Measurements from ENCODE around the gene ZNF778.

The ZNF778 gene

GRCh38 chr16:89193576-89194293 is 23.8 kb upstream of the ZNF778 start:
- DNase-seq (ENCODE audit: low read depth, low spot score) = no peak

DNA sequence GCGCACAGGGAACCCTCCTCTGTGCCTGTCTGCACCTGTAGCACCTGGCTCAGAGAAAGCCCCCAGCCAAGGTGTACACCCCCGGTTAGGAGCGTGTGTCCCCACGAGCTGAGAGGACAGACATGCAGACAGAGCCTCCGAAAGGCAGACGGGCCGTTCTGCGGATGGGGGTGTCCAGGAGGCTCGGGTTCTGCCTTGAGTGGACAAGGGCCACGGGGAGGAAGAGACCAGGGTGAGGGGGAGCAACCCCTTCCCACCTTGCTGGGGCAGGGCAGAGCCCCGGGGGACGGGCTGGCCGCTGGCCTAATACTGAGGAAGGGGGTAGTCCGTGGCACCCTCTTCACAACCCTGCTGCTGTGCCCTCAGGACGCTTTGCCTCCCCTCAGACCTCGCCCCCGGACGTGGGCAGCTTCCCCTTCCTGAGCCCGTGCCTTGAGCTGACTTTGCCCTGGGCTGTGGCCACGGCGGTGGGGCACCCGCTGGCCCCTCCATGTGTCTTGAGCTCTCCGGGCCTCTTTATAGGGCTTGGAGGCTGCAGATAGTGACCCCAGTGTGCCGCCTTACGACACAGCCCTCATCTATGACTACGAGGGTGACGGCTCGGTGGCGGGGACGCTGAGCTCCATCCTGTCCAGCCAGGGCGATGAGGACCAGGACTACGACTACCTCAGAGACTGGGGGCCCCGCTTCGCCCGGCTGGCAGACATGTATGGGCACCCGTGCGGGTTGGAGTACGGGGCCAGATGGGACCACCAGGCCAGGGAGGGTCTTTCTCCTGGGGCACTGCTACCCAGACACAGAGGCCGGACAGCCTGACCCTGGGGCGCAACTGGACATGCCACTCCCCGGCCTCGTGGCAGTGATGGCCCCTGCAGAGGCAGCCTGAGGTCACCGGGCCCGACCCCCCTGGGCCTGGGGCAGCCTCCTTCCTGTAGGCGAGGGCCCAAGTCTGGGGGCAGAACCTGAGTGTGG is 22.9 kb upstream of the ZNF778 start:
- no peak for DNase-seq (ENCODE audit: low read depth, low spot score)

DNA sequence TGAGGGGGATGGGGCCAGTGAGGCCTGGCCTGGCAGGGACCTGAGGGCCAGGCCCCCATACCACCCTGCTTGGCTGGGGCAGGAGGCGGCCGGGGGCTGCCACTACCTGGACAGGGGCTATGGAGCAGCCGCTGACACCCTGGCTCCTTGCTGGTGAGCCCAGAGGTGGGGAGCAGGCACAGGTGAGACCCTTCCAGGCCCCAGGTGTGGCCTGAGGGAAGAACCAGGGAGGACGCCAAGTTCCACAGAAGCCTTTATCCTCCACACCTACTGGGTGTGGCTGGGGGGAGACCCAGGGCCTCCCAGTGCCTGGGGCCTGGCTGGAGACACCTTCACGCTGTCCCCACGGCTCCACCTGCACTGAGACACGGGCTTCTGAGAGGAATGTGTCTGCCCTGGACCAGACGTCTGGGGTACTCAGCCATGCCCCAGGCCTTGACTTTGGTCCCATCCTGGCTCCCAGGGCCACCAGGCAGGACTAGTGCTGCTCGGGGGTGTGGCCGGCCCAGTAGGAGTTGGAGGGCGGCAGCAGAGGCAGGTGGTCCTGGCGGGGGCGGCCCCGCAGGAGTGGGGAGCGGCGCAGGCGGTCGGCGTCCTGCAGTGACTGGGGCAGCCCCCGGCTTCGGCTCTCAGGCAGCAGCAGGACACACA is 21.9 kb upstream of the ZNF778 start:
- no peak for DNase-seq (ENCODE audit: low read depth, low spot score)

- no peak for DNase-seq (ENCODE audit: low read depth, low spot score)
Measured at GRCh38 chr16:89197033-89197632, 20.4 kb upstream of the ZNF778 start.

DNA sequence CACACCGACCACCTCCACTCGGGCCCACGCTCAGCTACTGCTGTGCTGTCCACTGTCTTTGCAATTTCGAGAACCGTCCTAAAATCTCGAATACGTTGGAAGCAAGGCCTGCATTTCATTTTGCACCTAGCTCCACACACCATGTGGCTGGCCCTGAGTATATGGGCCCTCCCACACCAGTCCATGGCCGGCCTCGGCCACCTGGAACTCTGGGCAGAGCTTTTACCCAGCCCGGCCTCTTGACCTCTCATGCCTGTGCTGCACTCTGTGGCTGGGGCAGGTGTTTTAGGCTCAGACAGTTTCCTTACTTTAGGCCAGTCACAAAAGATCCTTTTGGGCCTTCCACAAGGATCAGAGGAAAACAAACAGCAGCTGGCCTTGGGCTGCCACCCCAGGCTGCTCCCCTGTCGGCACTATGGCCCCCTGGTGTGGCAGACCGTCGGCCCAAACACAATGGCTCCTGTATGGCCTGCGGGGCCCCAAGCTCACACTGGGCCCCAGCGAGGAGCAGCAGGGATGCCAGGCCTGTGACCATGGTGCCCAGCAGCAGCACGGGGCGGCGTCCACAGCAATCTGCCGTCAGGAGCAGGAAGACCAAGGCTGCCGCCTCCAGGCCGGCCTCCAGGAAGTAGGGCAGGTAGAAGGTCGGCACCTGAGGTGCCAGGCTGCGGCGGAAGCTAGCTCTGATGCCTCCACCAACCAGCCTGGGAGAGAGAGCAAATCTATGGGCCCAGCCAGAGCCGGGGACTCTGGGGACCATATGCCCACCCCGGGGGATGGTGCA is 19.7 kb upstream of the ZNF778 start:
- no peak for DNase-seq (ENCODE audit: low read depth, low spot score)

DNA sequence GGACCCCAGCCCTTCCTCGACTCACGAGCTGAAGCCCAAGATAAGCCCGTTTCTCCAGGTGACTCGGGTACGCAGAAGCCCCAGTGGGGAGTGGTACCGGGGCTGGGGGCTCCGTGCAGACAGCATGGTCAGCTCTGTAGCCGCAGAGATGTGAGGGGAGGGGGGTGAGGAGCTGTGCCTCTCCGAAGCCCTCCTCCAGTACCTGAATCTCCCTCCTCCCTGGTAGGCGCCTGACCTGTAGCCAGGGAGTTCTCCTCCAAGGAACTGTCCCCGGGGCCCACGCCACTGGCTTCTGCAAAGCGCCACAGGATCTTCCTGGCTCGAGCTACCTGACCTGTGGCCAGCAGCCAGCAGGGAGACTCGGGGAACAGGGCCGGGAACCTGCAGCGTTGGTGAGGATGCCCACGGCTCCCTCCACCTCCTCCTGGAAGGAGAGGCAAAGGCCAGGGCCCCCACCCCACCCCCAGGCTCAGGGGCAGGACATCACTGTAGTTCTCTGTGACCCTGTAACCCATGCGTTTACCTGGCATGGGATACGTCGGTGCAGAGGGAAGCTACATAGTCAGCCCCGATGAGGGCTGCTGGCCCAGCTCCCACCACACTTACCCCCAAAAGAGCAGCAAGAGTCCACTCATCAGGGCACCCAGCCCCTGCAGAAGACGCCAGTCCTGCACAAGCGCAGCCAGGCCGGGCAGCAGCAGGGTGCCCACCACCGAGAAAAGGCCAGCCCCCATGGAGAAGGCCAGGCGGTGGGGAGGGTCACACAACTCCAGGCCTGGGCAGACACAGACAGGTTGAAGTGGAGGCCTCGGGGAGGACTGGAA is 18.9 kb upstream of the ZNF778 start:
- no peak for DNase-seq (ENCODE audit: low read depth, low spot score)

DNA sequence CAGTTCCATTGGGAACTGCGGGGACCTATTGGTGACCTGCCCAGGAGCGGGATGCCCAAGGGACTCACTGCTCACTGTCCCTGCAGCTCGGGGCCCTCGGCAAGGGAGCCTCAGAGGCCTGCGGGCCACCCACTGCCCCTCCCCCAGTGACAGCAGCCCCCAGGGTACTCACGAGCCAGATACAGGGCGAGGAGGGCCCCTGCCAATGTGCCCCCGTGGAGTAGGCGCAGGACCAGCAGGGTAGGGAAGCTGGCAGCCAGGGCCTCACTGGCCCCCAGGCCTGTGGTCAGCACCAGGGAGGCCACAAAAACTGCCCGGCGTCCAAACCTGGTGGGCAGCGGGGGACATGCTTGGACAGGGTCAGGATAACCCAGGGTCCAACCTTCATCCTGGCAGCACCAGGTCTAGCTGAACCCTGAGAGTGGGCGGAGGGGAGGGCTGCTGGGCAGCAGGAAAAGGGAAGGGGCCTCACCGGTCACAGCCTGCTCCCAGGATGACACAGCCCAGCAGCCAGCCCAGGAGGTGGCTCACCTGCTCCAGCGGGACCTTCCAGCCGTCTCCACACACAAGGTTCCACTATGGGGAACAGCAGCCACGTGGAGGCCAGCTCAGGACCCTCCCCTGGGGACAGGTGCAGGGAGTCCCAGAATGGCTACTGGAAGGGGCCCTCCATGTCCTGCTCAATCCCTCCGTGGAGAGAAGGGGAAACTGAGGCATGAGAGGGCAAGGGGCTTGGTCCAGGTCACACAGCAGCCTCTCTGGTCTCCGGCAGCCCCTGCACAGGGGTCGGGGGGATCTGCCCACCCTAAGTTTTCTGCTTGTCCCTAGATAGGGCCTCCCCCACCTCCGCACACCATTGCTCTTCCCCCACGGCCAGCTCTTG is 18.0 kb upstream of the ZNF778 start:
- DNase-seq (ENCODE audit: low read depth, low spot score) = no peak

- DNase-seq (ENCODE audit: low read depth, low spot score) = no peak
Measured at GRCh38 chr16:89200124-89200849, 17.2 kb upstream of the ZNF778 start, which contains the start of gene SLC22A31. Gene SLC22A31 (minus strand): TSS chr16:89200537. CDS start chr16:89200501, 36 bp downstream.

- no peak for DNase-seq (ENCODE audit: low read depth, low spot score)
Measured at GRCh38 chr16:89200850-89201411, 16.6 kb upstream of the ZNF778 start.

GRCh38 chr16:89201439-89202377 is 15.8 kb upstream of the ZNF778 start:
- no peak for DNase-seq (ENCODE audit: low read depth, low spot score)

- DNase-seq (ENCODE audit: low read depth, low spot score) = no peak
Measured at GRCh38 chr16:89202422-89203215, 14.9 kb upstream of the ZNF778 start.

- DNase-seq (ENCODE audit: low read depth, low spot score) = no peak
Measured at GRCh38 chr16:89207993-89208392, 9.5 kb upstream of the ZNF778 start.

DNA sequence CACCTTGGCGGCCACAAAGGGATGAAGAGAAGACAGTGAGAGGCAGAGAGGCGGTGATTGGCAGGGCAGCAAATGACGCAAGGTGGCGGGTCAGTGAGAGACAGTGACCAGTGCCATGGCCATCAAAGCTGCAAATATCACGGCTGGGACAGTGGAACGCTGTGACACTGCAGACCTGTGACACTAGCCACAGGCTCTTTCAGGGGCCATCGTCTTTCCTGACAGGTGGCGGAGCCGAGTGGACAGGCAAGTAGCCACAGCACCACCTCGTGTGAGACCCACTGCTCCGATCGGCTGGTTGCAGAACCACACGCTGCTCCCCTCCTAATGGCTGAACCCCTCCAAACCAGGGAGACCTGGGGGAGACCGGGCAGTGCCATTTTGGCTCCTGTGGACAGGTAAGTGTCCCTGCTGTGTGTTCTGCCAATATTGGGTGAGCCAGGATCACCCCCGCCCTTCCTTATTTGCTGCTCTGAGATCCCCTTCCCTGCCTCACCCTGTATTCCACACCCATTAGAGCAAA is 7.9 kb upstream of the ZNF778 start:
- no peak for DNase-seq (ENCODE audit: low read depth, low spot score)

DNA sequence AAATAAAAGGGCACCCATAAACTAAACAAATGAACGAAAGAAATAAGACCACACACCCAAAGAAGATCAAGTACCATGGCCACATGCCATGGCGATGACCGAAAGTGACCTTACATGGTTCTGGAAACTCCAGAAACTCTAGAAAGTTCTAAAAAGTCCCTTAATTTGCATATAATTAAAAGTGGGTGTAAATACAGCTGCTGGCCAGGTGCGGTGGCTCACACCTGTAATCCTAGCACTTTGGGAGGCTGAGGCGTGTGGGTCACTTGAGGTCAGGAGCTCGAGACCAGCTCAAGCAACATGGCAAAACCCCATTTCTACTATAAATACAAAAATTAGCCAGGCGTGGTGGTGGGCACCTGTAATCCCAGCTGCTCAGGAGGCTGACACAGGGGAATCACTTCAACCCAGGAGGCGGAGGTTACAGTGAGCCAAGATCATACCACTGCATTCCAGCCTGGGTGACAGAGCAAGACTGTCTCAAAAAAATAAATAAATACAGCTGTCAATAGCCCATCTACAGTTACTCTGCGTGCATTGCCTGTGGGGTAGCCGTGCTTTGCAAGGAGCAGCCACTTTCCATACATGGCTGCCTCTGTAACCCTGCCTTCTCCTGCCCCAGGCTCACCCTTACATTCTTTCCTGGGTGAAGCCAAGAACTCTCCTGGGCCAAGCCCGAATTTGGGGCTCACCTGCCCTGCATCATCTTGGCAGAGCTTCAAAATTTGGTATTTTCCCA is 7.2 kb upstream of the ZNF778 start:
- no peak for DNase-seq (ENCODE audit: low read depth, low spot score)

DNA sequence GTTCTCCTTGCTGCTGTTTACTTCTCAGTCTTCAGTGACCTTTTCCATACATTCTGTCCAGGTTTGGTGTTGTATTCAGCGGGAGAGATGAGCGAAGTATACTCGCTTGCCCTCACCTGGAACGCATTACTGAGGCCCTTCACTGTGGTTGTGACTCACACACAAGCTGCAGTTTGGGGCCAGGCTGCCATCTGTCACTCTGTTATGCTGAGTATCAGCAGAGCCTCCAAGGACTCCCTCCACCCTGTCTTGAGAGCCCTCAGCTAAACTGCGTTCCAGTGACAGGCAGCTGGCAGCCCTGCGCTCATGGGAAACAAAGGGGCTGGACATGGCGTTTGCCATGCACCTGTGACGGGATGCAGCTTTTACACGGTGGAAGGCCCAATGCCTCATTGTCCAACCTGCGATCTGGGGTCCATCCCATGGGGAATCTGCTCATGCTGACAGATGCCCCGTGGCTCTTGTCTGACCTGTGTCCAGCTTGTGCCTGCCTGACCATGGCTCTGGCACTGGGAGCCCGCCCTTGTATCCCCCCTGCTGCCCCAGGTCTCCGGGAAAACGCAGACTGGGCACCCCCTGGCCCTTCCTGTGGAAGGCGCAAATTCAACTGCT is 6.5 kb upstream of the ZNF778 start:
- no peak for DNase-seq (ENCODE audit: low read depth, low spot score)
